HG03064 (cell line): ENCODE data around the gene OSBPL8.

Source experiments
- ATAC-seq: cut with Tn5 transposase; IDR thresholded peaks from one replicate; pipeline ENCODE4 v1.9.1; 2021; ENCODE audit warnings: low read depth; ENCODE audit not compliant: unreplicated experiment

OSBPL8 gene

DNA sequence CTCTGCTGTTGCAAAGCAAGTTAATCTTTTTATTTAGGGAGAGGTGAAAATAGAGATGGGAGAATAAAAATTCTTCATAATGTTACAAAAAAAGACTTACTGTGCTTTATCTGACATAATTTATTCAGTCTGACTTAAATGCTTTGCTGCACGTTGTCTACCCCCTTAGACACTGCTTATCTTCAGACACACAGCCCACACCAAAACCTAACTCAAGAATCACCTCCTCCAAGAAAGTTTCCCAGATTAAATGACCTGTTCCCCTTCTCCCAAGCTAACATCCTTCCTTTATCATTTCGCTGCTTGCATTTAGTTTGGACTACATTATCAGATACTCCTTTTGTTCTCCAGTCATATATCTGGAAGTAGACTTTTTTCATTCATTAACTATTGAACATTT, 3.8 kb downstream of the OSBPL8 start:
- ATAC-seq, result no peak

DNA sequence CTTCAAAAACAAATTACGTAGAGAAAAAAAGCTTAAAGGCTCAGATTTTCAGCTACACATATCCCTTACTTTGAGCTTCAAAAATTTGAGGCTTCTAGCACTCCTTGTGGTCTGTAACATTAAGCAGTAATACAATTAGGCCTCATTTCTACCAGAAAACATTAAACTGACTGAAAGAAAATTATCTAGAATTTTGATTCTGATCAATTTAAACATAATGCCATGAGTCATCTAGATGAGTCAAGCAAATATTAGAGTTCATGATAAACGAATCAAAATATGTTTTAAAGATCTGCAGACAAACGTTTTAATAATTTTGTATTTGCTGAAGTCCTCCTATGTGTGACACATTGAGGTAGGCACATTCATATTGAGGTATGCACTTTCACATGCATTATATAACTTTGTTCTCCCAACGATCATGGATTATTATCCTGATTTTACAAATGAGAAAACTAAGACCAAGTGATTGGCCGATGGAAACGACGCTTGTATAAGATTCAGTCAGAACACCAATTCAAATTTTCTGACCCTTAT, 4.3 kb downstream of the OSBPL8 start:
- ATAC-seq, result no peak

DNA sequence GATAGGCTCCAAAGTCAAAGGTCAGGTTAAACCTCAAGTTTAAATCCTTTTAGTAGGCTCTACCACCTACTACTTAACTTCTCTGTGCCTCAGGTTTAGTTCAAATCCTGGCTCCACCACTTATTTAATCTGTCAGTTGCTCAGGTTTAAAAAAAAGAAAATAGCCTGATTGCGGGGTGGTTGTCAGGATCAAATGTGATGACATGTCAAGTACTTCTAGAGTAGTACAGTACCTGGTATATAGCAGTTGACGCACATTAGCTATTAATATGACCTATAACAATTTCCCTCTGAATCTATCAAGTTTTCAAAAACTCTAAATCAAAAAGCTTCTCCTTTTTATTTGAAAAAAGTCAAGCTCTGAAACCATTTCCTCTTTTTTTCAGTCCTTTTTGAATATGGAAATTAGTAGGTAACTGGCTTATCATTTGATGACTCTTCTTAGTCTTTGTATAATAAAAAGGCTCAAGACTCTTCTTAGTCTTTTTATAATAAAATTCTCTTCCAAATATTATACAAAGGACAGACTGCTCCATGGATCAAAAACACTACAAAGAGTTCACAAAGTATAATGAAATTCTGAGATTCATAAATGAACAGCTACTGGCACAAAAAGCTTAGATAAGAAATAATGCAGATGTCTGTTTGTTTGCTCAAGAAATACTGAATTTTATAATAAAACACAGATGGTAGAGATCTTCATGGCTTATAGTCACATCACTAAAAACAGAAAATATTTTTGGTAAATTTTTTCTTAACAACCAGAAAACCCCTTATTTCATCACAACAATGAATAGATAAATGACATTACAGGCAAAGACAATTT, 5.0 kb downstream of the OSBPL8 start:
- ATAC-seq, result no peak

DNA sequence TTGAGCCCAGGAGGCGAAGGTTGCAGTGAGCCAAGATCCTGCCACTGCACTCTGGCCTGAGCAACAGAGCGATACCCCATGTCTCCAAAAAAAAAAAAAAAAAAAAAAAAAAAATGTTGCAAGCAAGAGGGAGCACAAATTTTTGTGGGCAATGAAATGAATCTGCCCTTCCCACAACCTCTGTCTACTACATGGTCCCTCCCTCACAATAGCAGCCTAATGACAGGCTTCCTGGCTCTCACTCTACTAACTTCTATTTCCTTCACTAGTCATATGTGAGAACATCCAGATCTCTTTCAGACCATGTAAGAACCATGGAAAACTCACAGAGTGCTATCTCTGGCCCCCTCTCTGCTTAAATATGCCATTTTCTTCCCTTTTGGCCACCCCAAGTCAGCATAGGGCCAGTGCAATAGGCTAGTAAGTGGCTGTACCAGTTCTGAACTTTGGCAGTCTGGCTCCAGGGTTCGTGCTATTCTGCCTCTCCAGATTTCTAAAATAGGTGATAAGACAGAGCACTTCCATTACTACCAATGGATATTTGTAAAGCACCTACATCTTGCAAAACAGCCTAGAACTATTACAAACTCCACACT, 7.1 kb downstream of the OSBPL8 start:
- ATAC-seq, result no peak

DNA sequence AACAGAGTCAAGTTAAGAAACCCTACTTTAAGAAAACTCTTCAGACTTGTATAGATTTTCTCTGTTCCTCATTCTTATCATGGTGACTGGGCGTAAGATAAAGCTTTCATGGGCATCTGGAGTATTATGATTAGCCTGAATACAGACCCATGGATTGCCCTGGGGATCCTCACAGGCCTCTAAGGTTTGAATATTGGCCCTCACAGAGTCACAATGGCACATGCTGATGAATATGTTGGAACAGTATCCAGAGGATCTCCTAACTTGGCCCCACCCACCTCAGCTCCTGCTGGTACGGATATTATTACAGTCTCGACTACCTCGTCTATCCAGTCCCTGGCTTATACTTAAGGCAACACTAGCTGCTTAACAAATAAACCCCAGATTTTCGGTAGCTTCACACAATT, 8.1 kb downstream of the OSBPL8 start:
- peak; percentile 54 for ATAC-seq

DNA sequence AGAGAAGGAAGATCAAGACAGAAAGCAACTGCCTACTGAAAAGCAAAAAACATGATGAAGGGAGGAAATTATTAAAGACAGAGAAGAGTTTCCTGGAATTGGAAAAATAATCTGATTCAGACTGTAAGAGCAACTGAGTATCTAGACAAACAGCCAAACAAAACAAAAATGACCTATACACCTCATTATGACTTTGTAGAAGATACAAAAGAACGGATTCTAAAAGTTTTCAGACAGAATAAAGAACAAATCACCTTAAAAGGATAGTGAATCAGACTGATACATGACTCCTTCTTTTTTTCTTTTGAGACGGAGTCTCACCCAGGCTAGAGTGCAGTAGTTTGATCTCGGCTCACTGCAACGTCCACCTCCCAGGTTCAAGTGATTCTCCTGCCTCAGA, 10.4 kb downstream of the OSBPL8 start:
- no peak for ATAC-seq

DNA sequence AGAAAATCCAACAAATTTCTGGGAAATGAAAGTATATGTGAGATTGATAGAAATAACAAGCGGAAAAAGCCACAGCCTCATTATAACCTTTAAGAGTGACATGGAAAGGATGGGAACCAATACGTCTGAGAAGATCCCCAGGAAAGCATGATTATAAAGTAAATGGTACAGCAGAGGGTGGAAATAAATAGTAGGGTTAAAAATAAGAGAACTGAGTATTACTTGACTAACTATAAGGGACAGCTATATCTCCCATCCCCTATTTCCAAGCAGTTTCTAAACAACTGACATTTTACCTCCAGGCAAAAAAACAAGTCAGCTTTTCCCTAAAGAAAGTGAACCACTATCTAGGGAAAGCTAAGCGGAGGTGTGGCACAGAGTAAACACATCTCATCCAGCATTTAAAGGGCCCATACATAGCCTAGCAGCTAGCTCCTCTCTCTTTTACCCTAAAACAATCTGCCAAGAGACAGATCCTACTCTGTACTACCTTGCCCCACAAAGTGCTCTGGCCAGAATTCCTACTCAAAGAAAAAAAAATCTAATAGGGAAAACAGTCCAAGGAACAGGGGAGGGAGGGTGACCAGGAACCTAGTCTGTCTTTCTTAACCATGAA, 11.2 kb downstream of the OSBPL8 start:
- no peak for ATAC-seq

DNA sequence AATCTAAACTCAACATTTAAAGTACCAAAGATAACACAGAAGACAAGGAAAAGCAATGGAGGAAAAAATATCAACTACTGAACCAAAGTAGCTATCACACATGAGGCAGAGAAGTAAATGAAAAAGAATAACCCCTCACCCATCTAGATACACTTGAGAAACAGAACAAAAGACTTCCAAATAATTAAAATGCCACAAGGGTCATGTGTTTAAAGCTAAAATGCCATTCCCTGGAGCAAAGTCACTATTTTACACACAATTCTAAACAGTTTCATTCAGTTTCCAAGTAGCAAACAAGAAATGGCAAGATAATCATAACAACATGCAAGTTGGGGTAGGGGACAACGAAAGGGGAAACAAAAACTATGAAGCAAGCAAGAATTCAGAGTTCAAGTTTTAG, 12.0 kb downstream of the OSBPL8 start:
- ATAC-seq, result no peak

DNA sequence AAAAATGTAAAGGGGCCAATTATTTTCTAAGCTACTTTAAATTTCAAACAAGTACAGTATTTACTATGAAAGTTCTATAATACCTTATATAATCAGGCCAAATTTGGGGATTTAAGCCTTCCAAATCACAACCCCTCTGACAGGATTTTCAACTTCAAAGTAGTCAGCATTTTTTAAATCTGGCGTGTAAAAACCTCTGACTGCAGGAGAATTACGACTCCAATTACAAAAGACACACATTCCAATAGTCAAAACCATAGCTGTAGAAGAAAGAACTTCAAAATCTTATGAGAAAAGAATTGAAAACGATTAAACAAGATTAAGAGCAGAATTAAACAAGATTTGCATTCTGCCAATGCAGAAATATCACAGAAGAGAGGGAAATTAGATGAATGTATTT, 12.7 kb downstream of the OSBPL8 start:
- no peak for ATAC-seq

DNA sequence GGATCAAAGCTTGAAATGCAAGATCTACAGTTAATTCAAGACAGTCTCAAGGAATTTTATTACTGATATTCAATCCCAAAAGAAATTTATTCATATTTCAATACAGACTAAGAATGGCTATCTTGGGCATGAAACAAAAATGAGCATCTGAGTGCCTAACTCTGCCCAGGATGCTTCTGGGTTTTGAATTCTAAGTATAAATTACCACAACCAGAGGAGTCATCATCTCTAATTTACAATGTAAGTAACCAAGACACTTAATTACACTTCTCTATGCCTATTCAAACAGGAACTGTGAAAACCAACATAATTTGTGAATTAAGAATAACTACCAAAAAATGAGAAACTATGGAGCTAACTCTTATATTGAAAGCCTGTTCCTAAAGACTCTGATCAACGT, 14.1 kb downstream of the OSBPL8 start:
- no peak for ATAC-seq

DNA sequence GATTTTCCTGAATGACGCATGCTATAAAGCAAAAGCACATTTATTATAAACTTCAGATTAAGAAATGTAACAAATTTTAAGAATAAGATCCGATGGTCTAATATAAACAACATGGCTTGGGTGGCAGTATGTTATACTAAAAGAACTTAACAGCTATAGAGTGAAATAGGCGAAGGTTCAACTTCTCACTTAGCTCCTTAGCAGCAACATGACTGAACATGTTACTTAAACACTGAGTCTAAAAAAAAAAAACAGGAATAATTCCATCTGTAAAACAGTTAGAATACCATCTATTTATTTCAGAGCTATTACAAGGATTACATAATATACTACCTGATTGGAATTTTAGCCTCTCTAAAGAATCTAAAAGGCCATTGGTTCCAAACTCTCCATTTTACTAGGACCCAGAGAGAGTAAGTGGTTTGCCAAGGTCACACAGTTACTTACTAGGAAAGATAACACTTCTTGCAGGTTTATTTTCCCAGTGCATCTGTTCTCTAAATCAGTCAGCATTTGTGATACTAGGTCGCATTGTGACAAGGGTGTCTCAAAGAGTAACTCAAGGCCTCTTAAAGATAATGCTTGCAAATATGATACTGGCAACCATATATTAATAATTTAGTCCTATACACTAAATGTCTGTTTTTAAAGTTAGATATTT, 14.8 kb downstream of the OSBPL8 start:
- ATAC-seq, result no peak

DNA sequence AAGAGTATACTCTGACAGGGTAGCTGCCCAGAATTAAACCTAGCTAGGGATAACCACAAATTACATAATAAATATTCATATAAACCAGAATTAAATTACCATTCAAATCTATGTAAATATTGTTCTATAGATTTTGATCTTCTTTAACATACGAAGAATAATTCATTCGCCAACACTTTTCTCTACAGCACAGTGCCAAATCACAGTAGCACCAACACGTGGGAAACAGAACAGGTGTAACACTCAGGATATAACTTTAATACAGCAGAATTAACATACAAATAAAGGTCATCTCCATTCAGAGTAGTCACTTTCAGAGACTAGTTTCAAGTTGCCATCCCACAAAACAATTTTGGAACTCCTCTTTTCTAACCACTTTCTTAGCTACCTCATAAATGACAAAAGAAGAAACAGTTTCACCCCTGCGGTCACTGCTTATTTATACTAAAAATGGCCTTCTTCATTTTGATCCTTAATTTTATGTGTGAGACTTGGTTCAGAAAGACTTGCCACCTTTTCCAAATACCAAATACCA, 15.7 kb downstream of the OSBPL8 start:
- ATAC-seq, result no peak

DNA sequence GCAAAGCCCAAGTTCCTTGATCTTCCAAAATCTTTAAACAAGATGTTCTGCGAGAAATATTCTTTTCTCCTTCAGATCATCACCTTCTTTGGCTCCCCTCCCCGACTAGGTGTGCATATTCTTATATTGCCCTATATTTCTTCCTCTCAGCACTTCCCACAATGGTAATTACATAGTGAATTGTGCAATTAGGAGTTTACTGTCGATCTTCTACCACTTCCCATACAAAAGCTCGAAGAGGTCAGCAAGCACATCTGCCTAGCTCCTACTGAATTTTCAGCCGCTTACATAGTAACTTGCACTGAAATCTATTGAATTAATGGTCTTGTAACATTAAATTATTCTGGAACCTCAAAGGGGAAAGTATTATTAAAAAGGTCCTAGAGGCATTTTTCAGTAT, 16.7 kb downstream of the OSBPL8 start:
- no peak for ATAC-seq

DNA sequence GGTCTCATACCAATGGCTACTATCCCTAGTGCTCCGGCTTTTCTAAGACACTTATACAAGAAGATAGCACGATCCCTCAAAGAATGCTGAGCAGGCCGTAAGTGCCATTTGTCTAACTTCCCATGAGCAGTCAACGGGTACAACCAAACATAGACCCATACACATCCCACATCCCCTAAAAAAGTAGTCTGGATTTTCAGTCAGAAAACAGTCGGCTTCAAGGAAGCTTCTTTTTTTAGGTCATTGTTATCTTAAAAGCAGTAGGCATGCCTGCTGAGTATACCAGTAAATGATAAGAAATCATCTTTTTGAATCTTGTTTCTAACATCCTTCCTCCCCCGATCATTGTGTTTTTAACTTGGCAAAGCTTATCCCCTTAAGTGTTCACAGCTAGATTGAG, 19.8 kb downstream of the OSBPL8 start:
- no peak for ATAC-seq

DNA sequence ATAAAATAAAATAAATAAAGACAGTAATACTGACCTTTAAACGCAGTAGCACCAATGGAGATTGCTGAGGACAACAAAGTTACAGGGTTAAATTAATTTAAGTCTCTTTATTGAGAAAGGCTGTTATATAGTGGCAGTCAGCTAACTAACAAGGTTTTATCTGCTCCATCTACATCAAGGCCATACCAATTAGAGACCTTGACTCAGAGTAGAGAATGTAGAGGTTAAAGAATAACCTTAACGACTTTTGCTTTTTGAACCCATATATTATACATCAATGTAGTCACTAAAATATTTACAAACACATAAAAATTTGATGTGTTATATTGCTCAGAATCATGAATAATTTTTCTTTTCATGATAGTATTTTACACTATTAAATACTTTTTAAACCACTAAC, 21.6 kb downstream of the OSBPL8 start:
- ATAC-seq, result no peak

DNA sequence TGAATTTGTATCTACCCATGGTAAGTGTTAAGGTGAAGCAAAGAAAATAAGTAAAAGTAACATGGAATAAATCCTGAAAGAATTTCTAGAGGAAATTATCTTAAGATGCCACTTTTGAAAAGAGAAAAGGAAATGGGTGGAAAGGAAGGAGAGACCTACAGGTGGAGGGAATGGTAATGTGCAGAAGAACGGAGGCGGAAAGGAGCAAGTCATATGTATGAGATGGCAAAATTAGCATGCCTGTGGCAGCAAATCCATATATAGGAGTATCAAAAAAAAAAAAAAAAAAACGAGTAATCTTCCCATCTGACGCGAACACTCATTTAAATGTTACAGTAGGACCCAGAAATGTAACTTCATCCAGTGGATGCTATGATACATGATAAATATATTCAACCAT, 23.0 kb downstream of the OSBPL8 start:
- ATAC-seq, result no peak

DNA sequence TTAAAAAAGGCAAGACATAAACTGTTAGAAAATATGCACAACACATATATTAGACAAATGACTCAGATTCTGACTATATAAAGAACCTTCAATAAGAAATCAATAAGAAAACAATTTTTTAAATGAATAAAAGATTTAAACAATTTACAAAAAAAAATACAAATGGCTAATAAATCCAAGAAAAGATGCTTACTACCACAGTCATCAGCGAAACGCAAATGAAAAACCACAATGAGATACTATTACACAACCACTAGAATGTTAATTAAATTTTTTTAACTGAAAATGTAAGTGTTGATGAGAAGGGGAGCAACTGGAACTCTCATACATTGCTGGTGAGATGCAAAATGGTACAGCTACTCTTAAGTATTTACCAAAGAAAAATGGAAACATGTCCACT, 24.4 kb downstream of the OSBPL8 start:
- no peak for ATAC-seq

DNA sequence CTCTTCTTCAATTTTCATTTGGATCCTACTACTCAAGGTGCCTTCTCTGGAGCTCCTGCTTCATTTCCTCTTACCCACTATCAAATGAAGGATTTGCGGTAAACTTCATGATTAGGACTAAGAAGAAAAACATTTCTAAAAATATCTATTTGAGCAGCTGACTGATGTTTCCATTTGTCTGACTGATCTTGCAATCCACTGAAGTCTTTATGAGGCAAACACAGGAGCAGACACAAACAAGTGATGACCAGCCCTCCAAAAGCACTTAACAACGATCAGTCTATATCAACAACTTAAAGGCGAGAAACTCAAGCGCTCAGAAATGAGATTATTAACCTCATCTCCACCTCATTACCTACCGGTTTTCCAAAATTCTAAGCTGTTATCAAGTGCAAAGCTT, 26.2 kb downstream of the OSBPL8 start:
- no peak for ATAC-seq

DNA sequence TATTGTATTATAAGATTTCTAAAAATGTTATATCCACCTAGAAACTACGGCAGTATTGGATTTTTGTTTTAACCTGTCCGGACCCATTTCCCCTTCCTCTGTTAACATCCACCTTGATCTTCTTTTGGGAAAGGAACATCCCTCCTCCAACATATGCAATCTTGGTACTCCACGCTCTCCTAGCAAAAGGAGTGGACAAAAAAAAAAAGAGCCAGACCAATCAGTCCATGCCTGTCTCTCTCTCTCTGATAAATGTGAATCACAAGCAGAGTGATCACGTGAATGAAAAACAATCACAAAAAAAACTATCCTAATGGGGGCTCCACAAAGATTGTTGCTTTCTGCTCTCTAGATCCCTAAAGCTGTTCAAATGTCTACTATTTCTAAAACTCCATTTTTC, 27.1 kb downstream of the OSBPL8 start:
- no peak for ATAC-seq

DNA sequence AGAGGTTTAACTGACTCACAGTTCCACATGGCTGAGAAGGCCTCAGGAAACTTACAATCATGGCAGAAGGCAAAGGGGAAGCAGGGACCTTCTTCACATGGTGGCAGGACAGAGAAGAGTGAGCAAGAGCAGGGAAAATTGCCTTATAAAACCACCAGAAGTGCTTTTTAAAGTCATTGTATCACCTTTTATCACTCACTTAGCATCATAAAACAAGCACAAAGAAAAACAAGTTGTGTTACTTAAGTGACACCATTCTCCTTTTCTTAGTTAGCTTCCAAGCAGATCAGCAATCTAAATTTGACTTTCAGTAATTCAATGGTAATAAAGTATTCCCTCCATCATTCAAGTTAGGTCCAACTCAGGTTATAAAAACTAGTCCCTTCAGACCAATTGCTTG, 28.5 kb downstream of the OSBPL8 start:
- ATAC-seq, result no peak

DNA sequence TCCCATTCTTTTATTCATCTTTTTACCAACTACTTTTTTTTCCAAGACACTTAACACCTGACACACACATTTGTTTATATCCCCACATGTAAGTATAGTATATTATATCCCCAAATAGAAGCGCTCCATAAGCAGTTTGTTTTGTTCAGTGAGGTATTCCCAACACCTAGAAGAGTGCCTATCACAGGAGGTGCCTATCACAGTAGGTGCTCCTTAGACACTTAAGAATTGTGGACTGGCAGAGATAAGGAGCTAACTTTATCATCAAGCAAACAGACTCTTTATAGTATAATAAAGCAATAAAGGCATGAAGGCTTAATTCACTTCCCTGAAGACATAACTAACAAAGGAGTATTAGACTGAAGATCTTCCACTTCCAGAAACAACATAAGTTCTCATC, 29.1 kb downstream of the OSBPL8 start:
- ATAC-seq, result no peak
